Mammary epithelial cell (primary cell): ENCODE data around the gene TECPR1.

ENCODE experiments used
- EZH2 ChIP-seq: IDR thresholded peaks from 2 replicates; pipeline ENCODE4 v1.6.1; 2012; ENCODE audit warnings: low read length, inconsistent platforms, borderline replicate concordance
- TF ChIP-seq, protein P1 (sequence below), 2 donors: IDR thresholded peaks in 1 of 2; conservative IDR thresholded peaks in 1 of 2; 2 replicates each; pipeline ENCODE4 v1.5.1; 2011 to 2012; ENCODE audit warnings: inconsistent platforms in 2 of 2, low read length in 2 of 2, mild to moderate bottlenecking in 2 of 2, control low read depth in 1 of 2, low read depth in 1 of 2; ENCODE audit not compliant: insufficient read depth in 1 of 2; ENCODE audit errors: extremely low read depth in 1 of 2

DNA sequence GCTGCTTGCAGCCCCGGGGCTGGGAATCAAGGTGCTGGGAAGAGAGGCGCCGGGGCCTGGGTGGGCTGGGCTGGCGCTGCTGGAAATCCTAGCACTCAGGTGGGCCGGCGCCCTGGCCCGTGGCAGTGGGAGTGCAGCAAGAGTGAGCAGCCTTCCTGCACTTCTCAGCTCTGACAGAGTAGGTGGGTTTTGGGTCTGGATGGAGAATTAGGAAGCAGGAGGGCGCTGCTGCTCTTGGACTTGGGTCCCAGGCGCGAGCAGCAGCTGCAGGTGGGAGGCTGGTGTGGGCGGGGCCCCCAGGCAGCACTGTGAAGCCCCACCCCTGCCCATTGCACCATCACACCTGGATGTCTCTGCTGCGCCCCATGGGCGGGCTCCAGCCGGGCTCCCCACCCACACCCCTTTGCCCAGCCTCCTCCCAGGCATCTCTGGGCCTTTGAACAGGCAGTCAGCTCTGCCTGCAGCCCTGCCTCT, 35.5 kb upstream of the TECPR1 start:
- TF ChIP-seq EZH2 = no peak
- TF ChIP-seq, protein P1, sequence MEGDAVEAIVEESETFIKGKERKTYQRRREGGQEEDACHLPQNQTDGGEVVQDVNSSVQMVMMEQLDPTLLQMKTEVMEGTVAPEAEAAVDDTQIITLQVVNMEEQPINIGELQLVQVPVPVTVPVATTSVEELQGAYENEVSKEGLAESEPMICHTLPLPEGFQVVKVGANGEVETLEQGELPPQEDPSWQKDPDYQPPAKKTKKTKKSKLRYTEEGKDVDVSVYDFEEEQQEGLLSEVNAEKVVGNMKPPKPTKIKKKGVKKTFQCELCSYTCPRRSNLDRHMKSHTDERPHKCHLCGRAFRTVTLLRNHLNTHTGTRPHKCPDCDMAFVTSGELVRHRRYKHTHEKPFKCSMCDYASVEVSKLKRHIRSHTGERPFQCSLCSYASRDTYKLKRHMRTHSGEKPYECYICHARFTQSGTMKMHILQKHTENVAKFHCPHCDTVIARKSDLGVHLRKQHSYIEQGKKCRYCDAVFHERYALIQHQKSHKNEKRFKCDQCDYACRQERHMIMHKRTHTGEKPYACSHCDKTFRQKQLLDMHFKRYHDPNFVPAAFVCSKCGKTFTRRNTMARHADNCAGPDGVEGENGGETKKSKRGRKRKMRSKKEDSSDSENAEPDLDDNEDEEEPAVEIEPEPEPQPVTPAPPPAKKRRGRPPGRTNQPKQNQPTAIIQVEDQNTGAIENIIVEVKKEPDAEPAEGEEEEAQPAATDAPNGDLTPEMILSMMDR (conservative IDR thresholded peaks at IDR 0.05 in 1 of 2, IDR thresholded peaks at IDR 0.05 in 1 of 2; ENCODE audit: extremely low read depth in 1 of 2, insufficient read depth in 1 of 2, low read depth in 1 of 2, low read length in 2 of 2) = no peak
